Suprapubic skin (tissue), 4 donors: ENCODE results near the gene DDX28.

Source experiments
- EP300 ChIP-seq: sonication (generic); formaldehyde crosslinking; IDR thresholded peaks from one replicate; pipeline ENCODE4 v1.6.1; 2017; ENCODE audit warnings: antibody characterized with exemption
- POLR2A ChIP-seq, 2 donors: fragments of 450-650 bp; IDR thresholded peaks; one replicate each; pipeline ENCODE4 v1.6.1; 2017; ENCODE audit warnings: antibody characterized with exemption in 2 of 2, mild to moderate bottlenecking in 2 of 2, moderate library complexity in 2 of 2
- POLR2AphosphoS5 ChIP-seq, 3 donors: sonication (generic); formaldehyde crosslinking; IDR thresholded peaks; one replicate each; pipeline ENCODE4 v1.6.1; 2017; ENCODE audit warnings: antibody characterized with exemption in 3 of 3
- TF ChIP-seq, protein P1 (sequence below), 2 donors: fragments of 200-600 bp in 1 of 2; fragments of 450-650 bp in 1 of 2; sonication (generic) in 1 of 2; IDR thresholded peaks; one replicate each; pipeline ENCODE4 v1.5.1; 2016 to 2019; ENCODE audit warnings: antibody characterized with exemption in 2 of 2, mild to moderate bottlenecking in 1 of 2, moderate library complexity in 1 of 2

DNA sequence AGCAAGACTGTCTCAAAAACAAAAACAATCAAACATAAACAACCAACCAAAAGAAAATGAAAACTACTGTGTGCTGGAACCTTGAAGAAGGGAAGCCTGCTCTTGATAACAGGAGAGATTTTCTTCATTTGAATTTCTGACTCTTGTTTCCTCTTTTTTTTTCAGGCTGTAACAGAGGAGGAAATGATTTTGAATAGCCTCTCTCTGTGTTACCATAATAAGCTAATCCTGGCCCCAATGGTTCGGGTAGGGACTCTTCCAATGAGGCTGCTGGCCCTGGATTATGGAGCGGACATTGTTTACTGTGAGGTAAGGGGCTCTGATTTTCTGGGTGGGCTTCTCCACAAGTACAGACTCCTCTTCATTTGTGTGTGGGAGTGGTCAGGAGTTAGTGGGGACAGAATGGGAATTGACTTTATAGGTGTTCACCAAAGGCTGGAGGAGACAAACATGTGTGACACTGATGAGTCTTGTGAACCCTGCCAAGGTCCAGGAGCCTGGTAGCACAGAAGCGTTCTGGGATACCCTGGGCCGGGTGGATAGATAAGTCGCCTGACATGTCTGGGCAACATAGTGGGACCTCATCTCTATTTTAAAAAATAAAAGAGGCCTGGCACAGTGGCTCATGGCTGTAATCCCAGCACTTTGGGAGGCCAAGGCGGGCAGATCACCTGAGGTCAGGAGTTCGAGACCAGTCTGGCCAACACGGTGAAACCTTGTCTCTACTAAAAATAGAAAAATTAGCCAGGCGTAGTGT lies 15.0 kb upstream of the DDX28 start:
- TF ChIP-seq, protein P1, sequence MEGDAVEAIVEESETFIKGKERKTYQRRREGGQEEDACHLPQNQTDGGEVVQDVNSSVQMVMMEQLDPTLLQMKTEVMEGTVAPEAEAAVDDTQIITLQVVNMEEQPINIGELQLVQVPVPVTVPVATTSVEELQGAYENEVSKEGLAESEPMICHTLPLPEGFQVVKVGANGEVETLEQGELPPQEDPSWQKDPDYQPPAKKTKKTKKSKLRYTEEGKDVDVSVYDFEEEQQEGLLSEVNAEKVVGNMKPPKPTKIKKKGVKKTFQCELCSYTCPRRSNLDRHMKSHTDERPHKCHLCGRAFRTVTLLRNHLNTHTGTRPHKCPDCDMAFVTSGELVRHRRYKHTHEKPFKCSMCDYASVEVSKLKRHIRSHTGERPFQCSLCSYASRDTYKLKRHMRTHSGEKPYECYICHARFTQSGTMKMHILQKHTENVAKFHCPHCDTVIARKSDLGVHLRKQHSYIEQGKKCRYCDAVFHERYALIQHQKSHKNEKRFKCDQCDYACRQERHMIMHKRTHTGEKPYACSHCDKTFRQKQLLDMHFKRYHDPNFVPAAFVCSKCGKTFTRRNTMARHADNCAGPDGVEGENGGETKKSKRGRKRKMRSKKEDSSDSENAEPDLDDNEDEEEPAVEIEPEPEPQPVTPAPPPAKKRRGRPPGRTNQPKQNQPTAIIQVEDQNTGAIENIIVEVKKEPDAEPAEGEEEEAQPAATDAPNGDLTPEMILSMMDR (IDR thresholded peaks at IDR 0.05) = no peak
- TF ChIP-seq POLR2A (IDR thresholded peaks at IDR 0.05) = no peak
- TF ChIP-seq POLR2AphosphoS5 (IDR thresholded peaks at IDR 0.05) = no peak
- TF ChIP-seq EP300 = no peak
